H9 (cell line): ENCODE data around the gene PARP16. TPM values are rescaled to one million over a fixed set of nuclear protein-coding genes. Genes with fewer than 3 reads are reported as not detected.
A peak's percentile ranks its signal among the peaks of the same experiment; 100 is the strongest.

Source experiments
- DNase-seq: peaks from one replicate; pipeline ENCODE4 v3.0.0-alpha.2; 2017
- H2AFZ ChIP-seq: one replicate; pipeline ENCODE4 v1.6.1; 2013; ENCODE audit warnings: mild to moderate bottlenecking, low read length, control low read depth, moderate library complexity
- H2AK5ac ChIP-seq: 2 replicates; pipeline ENCODE4 v1.6.1; 2013; ENCODE audit warnings: low read length, control low read depth, mixed read lengths; ENCODE audit not compliant: insufficient read length
- H2BK120ac ChIP-seq: one replicate; pipeline ENCODE4 v1.6.1; 2013; ENCODE audit warnings: low read depth, mild to moderate bottlenecking, low read length, control low read depth, inconsistent platforms; ENCODE audit not compliant: poor library complexity, severe bottlenecking
- H2BK12ac ChIP-seq: 2 replicates; pipeline ENCODE4 v1.6.1; 2013; ENCODE audit warnings: low read length, control low read depth, mixed read lengths, low read depth; ENCODE audit not compliant: insufficient read length
- H2BK15ac ChIP-seq: 2 replicates; pipeline ENCODE4 v1.6.1; 2013; ENCODE audit warnings: low read depth, low read length, control low read depth
- H2BK20ac ChIP-seq: one replicate; pipeline ENCODE4 v1.6.1; 2013; ENCODE audit warnings: low read depth, mild to moderate bottlenecking, low read length, control low read depth, inconsistent platforms; ENCODE audit not compliant: poor library complexity, severe bottlenecking
- H2BK5ac ChIP-seq: 2 replicates; pipeline ENCODE4 v1.6.1; 2013; ENCODE audit warnings: low read length, control low read depth, mixed read lengths; ENCODE audit not compliant: insufficient read length
- H3K14ac ChIP-seq: 2 replicates; pipeline ENCODE4 v1.6.1; 2013; ENCODE audit warnings: low read length, control low read depth; ENCODE audit not compliant: insufficient read depth
- H3K18ac ChIP-seq: 2 replicates; pipeline ENCODE4 v1.6.1; 2013; ENCODE audit warnings: low read depth, mild to moderate bottlenecking, mixed read lengths, low read length, control low read depth; ENCODE audit not compliant: insufficient read length
- H3K23ac ChIP-seq: 2 replicates; pipeline ENCODE4 v1.6.1; 2013; ENCODE audit warnings: low read length, control low read depth, mixed read lengths, low read depth; ENCODE audit not compliant: insufficient read length
- H3K23me2 ChIP-seq: 2 replicates; pipeline ENCODE4 v1.6.1; 2013; ENCODE audit warnings: low read depth, mild to moderate bottlenecking, mixed read lengths, low read length, control low read depth; ENCODE audit not compliant: insufficient read length, poor library complexity, severe bottlenecking
- H3K27ac ChIP-seq: 2 replicates; pipeline ENCODE4 v1.5.1; 2013; ENCODE audit warnings: low read length, control low read depth, mixed read lengths, low read depth; ENCODE audit not compliant: insufficient read length
- H3K27me3 ChIP-seq: 2 replicates; pipeline ENCODE4 v1.6.1; 2013; ENCODE audit warnings: low read length, control low read depth, inconsistent platforms; ENCODE audit not compliant: insufficient read depth
- H3K4ac ChIP-seq: 2 replicates; pipeline ENCODE4 v1.6.1; 2013; ENCODE audit warnings: low read depth, mild to moderate bottlenecking, control low read depth, inconsistent platforms, low read length, moderate library complexity
- H3K4me1 ChIP-seq: 2 replicates; pipeline ENCODE4 v1.6.1; 2013; ENCODE audit warnings: low read length, control low read depth, inconsistent platforms; ENCODE audit not compliant: insufficient read depth
- H3K4me2 ChIP-seq: 2 replicates; pipeline ENCODE4 v1.6.1; 2013; ENCODE audit warnings: low read length, control low read depth, mixed read lengths; ENCODE audit not compliant: insufficient read length, insufficient read depth
- H3K56ac ChIP-seq: 2 replicates; pipeline ENCODE4 v1.6.1; 2013; ENCODE audit warnings: low read depth, mild to moderate bottlenecking, mixed read lengths, low read length, control low read depth; ENCODE audit not compliant: insufficient read length
- H3K79me1 ChIP-seq: 2 replicates; pipeline ENCODE4 v1.6.1; 2013; ENCODE audit warnings: low read depth, mild to moderate bottlenecking, moderate library complexity, low read length, control low read depth, inconsistent platforms; ENCODE audit not compliant: insufficient read depth, poor library complexity, severe bottlenecking
- H3K79me2 ChIP-seq: 2 replicates; pipeline ENCODE4 v1.6.1; 2013; ENCODE audit warnings: low read length, control low read depth, inconsistent platforms; ENCODE audit not compliant: insufficient read depth
- H3K9ac ChIP-seq: 2 replicates; pipeline ENCODE4 v1.6.1; 2013; ENCODE audit warnings: low read length, control low read depth, mixed read lengths; ENCODE audit not compliant: insufficient read length; ENCODE audit errors: extremely low read depth
- H3K9me3 ChIP-seq: one replicate; pipeline ENCODE4 v1.6.1; 2013; ENCODE audit warnings: low read depth, low read length, inconsistent platforms; ENCODE audit not compliant: control insufficient read depth
- H3T11ph ChIP-seq: one replicate; pipeline ENCODE4 v1.6.1; 2013; ENCODE audit warnings: mild to moderate bottlenecking, low read length, control low read depth, inconsistent platforms
- H4K20me1 ChIP-seq: one replicate; pipeline ENCODE4 v1.6.1; 2013; ENCODE audit not compliant: control insufficient read depth, insufficient read length, insufficient read depth
- H4K5ac ChIP-seq: 2 replicates; pipeline ENCODE4 v1.6.1; 2013; ENCODE audit warnings: low read depth, mild to moderate bottlenecking, mixed read lengths, low read length, control low read depth; ENCODE audit not compliant: insufficient read length
- H4K8ac ChIP-seq: replicated peaks from 2 replicates; pipeline ENCODE4 v1.6.1; 2013; ENCODE audit warnings: low read length, control low read depth, mixed read lengths, low read depth; ENCODE audit not compliant: insufficient read length
- H4K91ac ChIP-seq: 2 replicates; pipeline ENCODE4 v1.6.1; 2013; ENCODE audit warnings: low read depth, mild to moderate bottlenecking, moderate library complexity, mixed read lengths, low read length, control low read depth; ENCODE audit not compliant: insufficient read length
- H3K27ac Mint-ChIP-seq, 3 experiments: 2 replicates in 2 of 3; 3 replicates in 1 of 3; pipeline ENCODE4 v1.8.0; 2020 to 2021; ENCODE audit warnings: mixed read lengths in 3 of 3, mild to moderate bottlenecking in 1 of 3, moderate library complexity in 1 of 3
- H3K27me3 Mint-ChIP-seq: 2 replicates; pipeline ENCODE4 v1.8.0; 2021; ENCODE audit warnings: low read depth, mild to moderate bottlenecking, moderate library complexity, mixed read lengths
- H3K36me3 Mint-ChIP-seq, 3 experiments: 2 replicates in 2 of 3; 3 replicates in 1 of 3; pipeline ENCODE4 v1.8.0; 2020 to 2021; ENCODE audit warnings: low read depth in 3 of 3, mixed read lengths in 3 of 3; ENCODE audit not compliant: insufficient read depth in 1 of 3
- H3K4me1 Mint-ChIP-seq, 2 experiments: 2 replicates each; pipeline ENCODE4 v1.8.0; 2020; ENCODE audit warnings: mixed read lengths in 2 of 2
- H3K4me3 Mint-ChIP-seq, 2 experiments: 2 replicates in 1 of 2; 3 replicates in 1 of 2; pipeline ENCODE4 v1.8.0; 2020 to 2021; ENCODE audit warnings: mild to moderate bottlenecking in 2 of 2, mixed read lengths in 2 of 2, moderate library complexity in 1 of 2
- H3K9me3 Mint-ChIP-seq, 2 experiments: 2 replicates in 1 of 2; 3 replicates in 1 of 2; pipeline ENCODE4 v1.8.0; 2020; ENCODE audit warnings: mild to moderate bottlenecking in 2 of 2, mixed read lengths in 2 of 2, moderate library complexity in 1 of 2
- CTCF ChIP-seq: fragments of 200-600 bp; sonication (generic); conservative IDR thresholded peaks from 3 replicates; pipeline ENCODE4 v1.8.0; 2021; ENCODE audit warnings: antibody characterized with exemption, mild to moderate bottlenecking
- WGBS: extraction: QIAGEN DNeasy Blood & Tissue Kit; methylation state at CpG from one replicate; pipeline ENCODE4 v1.1.7; 2013; ENCODE audit warnings: missing lambda C conversion rate, low lambda C conversion rate, mixed read lengths; ENCODE audit not compliant: insufficient read length; ENCODE audit errors: extremely low coverage; 5-methylcytosine and 5-hydroxymethylcytosine counted together
- total RNA-seq: library from RNA; stranded (reverse); gene quantifications from 2 replicates; pipeline ENCODE4 v1.2.1, GENCODE V29; 2021

Gene PARP16
- total RNA-seq, 1 experiment from 2014 or later: 3.9 TPM

GRCh38 chr15:65328506-65329287, 42.0 kb upstream of the PARP16 start:
- DNase-seq: no peak
- H3T11ph ChIP-seq: no peak overlapping the region
- no CpG with 5 or more reads among the region's 21 CpGs for WGBS
- Mint-ChIP-seq H3K4me3 (no peak overlapping the region), H3K27ac (peak overlapping the region in 1 of 3 experiments; percentile 20; a peak in 2 of 7 replicates), H3K27me3 (no peaks in the 10 kb centered on the region; the same call in 1 of the 2 replicates), H3K9me3 (no peaks in the 10 kb centered on the region; a peak in 1 of 5 replicates), H3K36me3 (peaks cover 19 to 28% (median 25%) of the 10 kb centered on the region in 3 experiments; a peak in 6 of 7 replicates), H3K4me1 (peaks cover 12 to 20% of the 10 kb centered on the region in 2 experiments)
- no peak overlapping the region for H3K23ac ChIP-seq
- H2BK15ac ChIP-seq: no peak overlapping the region
- H3K14ac ChIP-seq: no peak overlapping the region
- no peak overlapping the region for H3K4ac ChIP-seq
- H2AK5ac ChIP-seq: no peak overlapping the region
- no peaks in the 10 kb centered on the region for H3K79me1 ChIP-seq
- H3K27ac ChIP-seq: no peak overlapping the region
- no peaks in the 10 kb centered on the region for H3K4me1 ChIP-seq
- no peaks in the 10 kb centered on the region for H4K20me1 ChIP-seq
- no peak overlapping the region for H2BK5ac ChIP-seq
- H2BK120ac ChIP-seq: no peak overlapping the region
- no peak overlapping the region for H2BK12ac ChIP-seq
- H4K5ac ChIP-seq: no peak overlapping the region
- no peaks in the 10 kb centered on the region for H3K9me3 ChIP-seq
- H3K18ac ChIP-seq: no peak overlapping the region
- no peak overlapping the region for H2AFZ ChIP-seq
- no peaks in the 10 kb centered on the region for H3K23me2 ChIP-seq
- no peaks in the 10 kb centered on the region for H3K27me3 ChIP-seq
- H2BK20ac ChIP-seq: no peak overlapping the region
- no peaks in the 10 kb centered on the region for H3K79me2 ChIP-seq
- no peak overlapping the region for H3K4me2 ChIP-seq
- no peak overlapping the region for H3K9ac ChIP-seq
- no peak overlapping the region for H3K56ac ChIP-seq
- TF ChIP-seq CTCF: no peak
- no peak overlapping the region for H4K8ac ChIP-seq
- H4K91ac ChIP-seq: no peak overlapping the region
